HepG2 (cell line): Measurements from ENCODE around the gene SMIM28. TPM values are rescaled to one million over a fixed set of nuclear protein-coding genes. Genes with fewer than 3 reads are reported as not detected.

Experiments used
- ATAC-seq: fragments of 200-7000 bp; cut with Tn5 transposase; 3 replicates; pipeline ENCODE4 v1.9.1; 2020; ENCODE audit warnings: mild to moderate bottlenecking, moderate library complexity
- BruUV-seq: library from RNA; stranded (reverse); fragments of 400-500 nt; replicated peaks from 2 replicates; lab custom pipeline; 2021; lab: Mats Ljungman, UMichigan
- CTCF ChIA-PET: fragments of 300-600 bp; formaldehyde crosslinking; extraction: SDS; loops from one replicate; lab custom pipeline; 2021; ENCODE audit warnings: low total read pairs, inconsistent platforms, low intra/inter-chr PET ratio; lab: Yijun Ruan, JAX
- POLR2A ChIA-PET: fragments of 350-600 bp; sonication (Branson Sonifier 250); formaldehyde crosslinking; loops from one replicate; lab custom pipeline; 2020; ENCODE audit warnings: antibody characterized with exemption, inconsistent platforms; lab: Yijun Ruan, JAX
- DNase-seq: peaks from one replicate; pipeline ENCODE4 v3.0.0-alpha.2; 2015; ENCODE audit warnings: low spot score
- FAIRE-seq: peaks from 3 replicates; lab custom pipeline; 2011; peaks lifted over from hg19 to GRCh38; lab: Jason Lieb, UNC
- H2AFZ ChIP-seq: one replicate; pipeline ENCODE4 v1.6.1; 2011; ENCODE audit warnings: low read length, inconsistent platforms
- H3K27ac ChIP-seq: fragments of 300-600 bp; 3 replicates; pipeline ENCODE4 v1.8.0; 2011; ENCODE audit warnings: mixed run types, mild to moderate bottlenecking, mixed read lengths, low read length, inconsistent platforms; ENCODE audit not compliant: insufficient read depth; ENCODE audit errors: extremely low read length
- H3K27me3 ChIP-seq, 2 experiments: fragments of 200-600 bp in 1 of 2; 2 replicates in 1 of 2; 3 replicates in 1 of 2; pipeline versions ENCODE4 v1.6.0 to v1.8.0; 2011; ENCODE audit warnings: low read length in 2 of 2, mild to moderate bottlenecking in 2 of 2, moderate library complexity in 2 of 2, inconsistent platforms in 1 of 2; ENCODE audit not compliant: insufficient read depth in 2 of 2, control insufficient read depth in 1 of 2
- H3K36me3 ChIP-seq, 2 experiments: fragments of 200-600 bp in 1 of 2; replicated peaks in 1 of 2; 2 replicates in 1 of 2; 3 replicates in 1 of 2; pipeline versions ENCODE4 v1.5.1 to v1.8.0; 2011; ENCODE audit warnings: low read length in 2 of 2, inconsistent platforms in 1 of 2; ENCODE audit not compliant: insufficient read depth in 2 of 2, control insufficient read depth in 1 of 2
- H3K4me1 ChIP-seq: 2 replicates; pipeline ENCODE4 v1.5.1; 2012; ENCODE audit warnings: low read length, inconsistent platforms; ENCODE audit not compliant: insufficient read depth
- H3K4me2 ChIP-seq: 2 replicates; pipeline ENCODE4 v1.6.0; 2011; ENCODE audit warnings: low read depth, low read length, inconsistent platforms
- H3K4me3 ChIP-seq, 3 experiments: fragments of 200-600 bp in 1 of 3; sonication (generic), shearing (Covaris generic) in 1 of 3; replicated peaks in 1 of 3; 2 replicates each; pipeline ENCODE4 v1.5.1; 2011 to 2016; ENCODE audit warnings: low read length in 3 of 3, inconsistent platforms in 2 of 3, low read depth in 2 of 3, mild to moderate bottlenecking in 2 of 3, control low read depth in 1 of 3, mixed read lengths in 1 of 3; ENCODE audit not compliant: insufficient read depth in 1 of 3
- H3K79me2 ChIP-seq: one replicate; pipeline ENCODE4 v1.6.1; 2011; ENCODE audit warnings: low read length, inconsistent platforms; ENCODE audit not compliant: insufficient read depth
- H3K9ac ChIP-seq: 2 replicates; pipeline ENCODE4 v1.6.0; 2011; ENCODE audit warnings: mild to moderate bottlenecking, low read depth, low read length, inconsistent platforms; ENCODE audit not compliant: insufficient read depth
- H3K9me3 ChIP-seq: 2 replicates; pipeline ENCODE4 v1.5.1; 2012; ENCODE audit warnings: mild to moderate bottlenecking, low read length
- H4K20me1 ChIP-seq: 2 replicates; pipeline ENCODE4 v1.6.0; 2011; ENCODE audit warnings: inconsistent platforms, mild to moderate bottlenecking, low read length, moderate library complexity; ENCODE audit not compliant: insufficient read depth
- BHLHE40 ChIP-seq: IDR thresholded peaks from 2 replicates; pipeline ENCODE4 v1.6.1; 2011; ENCODE audit warnings: low read length, improper control_type of control experiment
- CEBPZ ChIP-seq: IDR thresholded peaks from 2 replicates; pipeline ENCODE4 v1.6.1; 2012; ENCODE audit warnings: low read length, improper control_type of control experiment
- DR1 ChIP-seq: sonication (generic); formaldehyde crosslinking; IDR thresholded peaks from 2 replicates; pipeline ENCODE4 v1.8.0; 2021; ENCODE audit warnings: mild to moderate bottlenecking, missing genetic modification reagents, inconsistent platforms
- GLI4 ChIP-seq: sonication (generic); formaldehyde crosslinking; IDR thresholded peaks from 2 replicates; pipeline ENCODE4 v1.5.1; 2020; ENCODE audit warnings: missing genetic modification reagents, mild to moderate bottlenecking, moderate library complexity, borderline replicate concordance
- HCFC1 ChIP-seq: fragments of 150-350 bp; IDR thresholded peaks from 2 replicates; pipeline ENCODE4 v1.6.1; 2014; ENCODE audit warnings: low read depth, low read length
- HDAC2 ChIP-seq: sonication (generic); formaldehyde crosslinking; IDR thresholded peaks from 2 replicates; pipeline ENCODE4 v1.4.0; 2020; ENCODE audit warnings: missing genetic modification reagents
- HOXA9 ChIP-seq: sonication (generic); formaldehyde crosslinking; IDR thresholded peaks from 2 replicates; pipeline ENCODE4 v1.8.1; 2022; ENCODE audit warnings: missing genetic modification reagents, mild to moderate bottlenecking, moderate library complexity, borderline replicate concordance
- IRX3 ChIP-seq: sonication (generic); formaldehyde crosslinking; IDR thresholded peaks from 2 replicates; pipeline ENCODE4 v1.8.1; 2023; ENCODE audit warnings: mild to moderate bottlenecking, low read depth, missing genetic modification reagents, borderline replicate concordance
- POLR2G ChIP-seq: fragments of 200-400 bp; formaldehyde crosslinking; IDR thresholded peaks from 2 replicates; pipeline ENCODE4 v1.6.1; 2018; ENCODE audit warnings: mild to moderate bottlenecking, low read depth, low read length, moderate library complexity
- SCMH1 ChIP-seq: sonication (generic); formaldehyde crosslinking; IDR thresholded peaks from 2 replicates; pipeline ENCODE4 v1.9.0; 2021; ENCODE audit warnings: missing genetic modification reagents, mild to moderate bottlenecking, borderline replicate concordance
- TFAP4 ChIP-seq: sonication (generic); IDR thresholded peaks from 2 replicates; pipeline ENCODE4 v1.6.1; 2016; ENCODE audit warnings: low read depth, borderline replicate concordance
- USF2 ChIP-seq, 2 experiments: sonication (generic) in 1 of 2; formaldehyde crosslinking in 1 of 2; IDR thresholded peaks; 2 replicates each; pipeline versions ENCODE4 v1.5.1 to v1.6.1; 2011 to 2020; ENCODE audit warnings: borderline replicate concordance in 1 of 2, low read depth in 1 of 2, low read length in 1 of 2, mild to moderate bottlenecking in 1 of 2, missing genetic modification reagents in 1 of 2, moderate library complexity in 1 of 2
- ZFAT ChIP-seq: sonication (generic); formaldehyde crosslinking; conservative IDR thresholded peaks from 2 replicates; pipeline ENCODE4 v1.8.1; 2023; ENCODE audit warnings: missing genetic modification reagents, inconsistent platforms
- ZNF264 ChIP-seq: sonication (generic); formaldehyde crosslinking; IDR thresholded peaks from 2 replicates; pipeline ENCODE4 v1.4.0; 2020; ENCODE audit warnings: missing genetic modification reagents
- ZNF337 ChIP-seq: sonication (generic); formaldehyde crosslinking; IDR thresholded peaks from 2 replicates; pipeline ENCODE4 v1.5.1; 2020; ENCODE audit warnings: missing genetic modification reagents, low read depth, mild to moderate bottlenecking, borderline replicate concordance
- ZNF883 ChIP-seq: sonication (generic); formaldehyde crosslinking; IDR thresholded peaks from 2 replicates; pipeline ENCODE4 v1.5.1; 2020; ENCODE audit warnings: mild to moderate bottlenecking, missing genetic modification reagents; ENCODE audit errors: not compliant biosample characterization
- WGBS: methylation state at CpG from one replicate; pipeline ENCODE4 v1.1.6; 2017; ENCODE audit warnings: low lambda C conversion rate; 5-methylcytosine and 5-hydroxymethylcytosine counted together
- in situ Hi-C: cut with HindIII; loops from 2 replicates; pipeline ENCODE4 v1.10.0; 2017; ENCODE audit warnings: low pct_unique_long_range_greater_than_20kb; ENCODE audit not compliant: extremely low pct_ligation_motif_present
- intact Hi-C: fragments of 100-400 bp; cut with micrococcal nuclease; formaldehyde crosslinking; loops from one replicate; pipeline ENCODE4 v1.10.0; 2022; ENCODE audit not compliant: unreplicated experiment
- polyA plus RNA-seq, 8 experiments: library from polyadenylated mRNA; depleted of rRNA in 3 of 8; stranded (reverse) in 7 of 8; unstranded in 1 of 8; fragments of >200 nt; fragmentation: Illumina TruSeq in 4 of 8; extraction: Trizol in 4 of 8; gene quantifications; 2 replicates each; pipeline versions ENCODE4 v1.2.1 to v1.2.3, GENCODE V29; 2011 to 2016; ENCODE audit warnings: low read depth in 4 of 8, missing spikeins in 1 of 8, mixed read lengths in 1 of 8; ENCODE audit not compliant: insufficient read depth in 1 of 8
- total RNA-seq, 5 experiments: library from RNA; depleted of rRNA; stranded (reverse); fragments of >200 nt; fragmentation: Illumina TruSeq; extraction: Trizol; gene quantifications; 2 replicates each; pipeline ENCODE4 v1.2.3, GENCODE V29; 2016; ENCODE audit warnings: low read depth in 1 of 5
- TF ChIP-seq, protein P1 (sequence below): sonication (generic); formaldehyde crosslinking; IDR thresholded peaks from 2 replicates; pipeline ENCODE4 v1.4.0; 2020; ENCODE audit warnings: missing genetic modification reagents

SMIM28 gene
- total and polyA plus RNA-seq, 2 of the 13 experiments (the other 11 are each of a cell fraction or from before 2014, with no cell fraction given), result not detected

- ATAC-seq (no peak), FAIRE-seq (no peak), DNase-seq (no peak)
- Histone ChIP-seq H3K4me1 (no peaks in the 10 kb centered on the region), H3K79me2 (no peaks in the 10 kb centered on the region), H3K36me3 (no peaks in the 10 kb centered on the region), H3K9ac (no peak overlapping the region), H3K9me3 (no peaks in the 10 kb centered on the region), H4K20me1 (no peaks in the 10 kb centered on the region), H2AFZ (no peak overlapping the region), H3K4me3 (no peak overlapping the region), H3K27me3 (no peaks in the 10 kb centered on the region; a peak in 1 of 5 replicates), H3K27ac (no peak overlapping the region), H3K4me2 (no peak overlapping the region)
- ChIA-PET POLR2A (no interaction called here), CTCF (no interaction called here)
- 85% methylated on average over 4 of the region's 4 CpGs for WGBS
- intact Hi-C loops (no loop called here), in situ Hi-C loops (no loop called here)
- no TSS peak for BruUV-seq
- TF ChIP-seq IRX3 (CRISPR knock-in tag) (no peak), HCFC1 (no peak), DR1 (CRISPR knock-in tag) (no peak), GLI4 (CRISPR knock-in tag) (no peak), ZFAT (CRISPR knock-in tag) (no peak), ZNF337 (no peak), USF2 (IDR thresholded peaks at IDR 0.05; ENCODE audit: low read depth, low read length) (no peak), USF2 (CRISPR knock-in tag; IDR thresholded peaks at IDR 0.05; ENCODE audit: borderline replicate concordance) (no peak), TFAP4 (no peak), BHLHE40 (no peak), SCMH1 (no peak), HOXA9 (CRISPR knock-in tag) (no peak), CEBPZ (no peak), ZNF883 (no peak), POLR2G (no peak), HDAC2 (CRISPR knock-in tag) (no peak), ZNF264 (CRISPR knock-in tag) (no peak)
- TF ChIP-seq, protein P1, sequence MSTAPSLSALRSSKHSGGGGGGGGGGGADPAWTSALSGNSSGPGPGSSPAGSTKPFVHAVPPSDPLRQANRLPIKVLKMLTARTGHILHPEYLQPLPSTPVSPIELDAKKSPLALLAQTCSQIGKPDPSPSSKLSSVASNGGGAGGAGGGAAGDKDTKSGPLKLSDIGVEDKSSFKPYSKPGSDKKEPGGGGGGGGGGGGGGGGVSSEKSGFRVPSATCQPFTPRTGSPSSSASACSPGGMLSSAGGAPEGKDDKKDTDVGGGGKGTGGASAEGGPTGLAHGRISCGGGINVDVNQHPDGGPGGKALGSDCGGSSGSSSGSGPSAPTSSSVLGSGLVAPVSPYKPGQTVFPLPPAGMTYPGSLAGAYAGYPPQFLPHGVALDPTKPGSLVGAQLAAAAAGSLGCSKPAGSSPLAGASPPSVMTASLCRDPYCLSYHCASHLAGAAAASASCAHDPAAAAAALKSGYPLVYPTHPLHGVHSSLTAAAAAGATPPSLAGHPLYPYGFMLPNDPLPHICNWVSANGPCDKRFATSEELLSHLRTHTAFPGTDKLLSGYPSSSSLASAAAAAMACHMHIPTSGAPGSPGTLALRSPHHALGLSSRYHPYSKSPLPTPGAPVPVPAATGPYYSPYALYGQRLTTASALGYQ (CRISPR knock-in tag), result no peak
Observed at GRCh38 chr6:138337076-138337475, 40.6 kb upstream of the SMIM28 start.
